Adipose tissue (tissue), 3 donors: ENCODE measurements around the gene PHRF1. TPM values are rescaled to one million over a fixed set of nuclear protein-coding genes. Genes with fewer than 3 reads are reported as not detected.

Experiments used
- H3K27ac ChIP-seq: one replicate; pipeline ENCODE4 v1.5.1; 2013; ENCODE audit warnings: low read depth, low read length
- WGBS, 3 donors: extraction: QIAGEN DNeasy Blood & Tissue Kit; methylation state at CpG; one replicate each; pipeline ENCODE4 v1.1.7; 2013; 5-methylcytosine and 5-hydroxymethylcytosine counted together
- polyA plus RNA-seq, 3 donors: library from polyadenylated mRNA; stranded (reverse); fragments of 200-250 nt; gene quantifications; one replicate each; pipeline ENCODE4 v1.2.3, GENCODE V29; 2013
- donor health status: healthy with polysubstance abuse.
- donor health status: Bipolar disorder and iron deficiency.
- donor health status: healthy.

Gene PHRF1
- polyA plus RNA-seq, 3 donors: 8.9 to 19.8 (median 16.0) TPM

DNA sequence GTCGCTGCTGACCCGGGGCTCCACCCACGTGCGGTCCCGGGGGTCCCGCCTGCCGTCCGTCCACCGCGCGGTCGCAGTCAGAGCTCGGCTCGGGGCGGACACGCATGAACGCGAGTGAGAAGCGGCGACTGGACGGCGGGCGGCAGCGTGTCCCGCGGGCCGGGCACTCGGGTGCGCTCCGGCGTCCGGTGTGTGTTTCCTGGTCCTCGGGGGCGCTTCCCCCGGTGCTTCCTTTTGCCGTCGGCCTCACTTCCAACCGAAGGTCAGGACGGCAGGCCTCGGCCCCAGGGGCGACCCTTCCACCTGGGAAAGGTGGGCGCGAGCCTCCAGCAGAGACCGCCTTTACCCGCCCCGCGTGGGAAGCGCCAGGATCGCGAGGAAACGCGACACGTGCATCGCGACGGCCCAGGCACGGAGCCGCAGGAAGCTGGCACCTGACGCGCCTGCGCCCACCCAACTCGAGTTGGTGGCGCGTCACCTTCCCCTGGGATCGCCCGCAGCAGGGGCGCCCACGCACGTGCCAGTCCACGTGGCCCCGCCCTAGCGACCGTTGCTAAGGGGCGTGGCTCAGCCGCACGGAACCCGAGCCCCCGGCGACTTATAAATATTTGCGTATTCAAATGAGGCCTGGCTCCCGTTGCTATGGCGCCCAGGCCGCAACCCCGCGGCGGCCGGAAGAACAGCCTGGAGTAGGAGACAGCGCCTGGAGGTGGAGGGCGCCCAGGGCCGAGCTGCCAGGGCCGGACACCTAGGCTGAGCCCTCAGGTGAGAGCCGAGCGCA is 39.2 kb upstream of the PHRF1 start, which contains the start of gene LRRC56:
Gene LRRC56, plus strand, starts transcription at position 687 of the 781 bp plus-strand sequence. CDS start 3,158 bp downstream, outside the sequence.
- H3K27ac ChIP-seq: no peak within 1 kb of the TSS
- WGBS, 3 donors: 2 to 4% (median 3%) methylated on average over 84 to 93 of the region's 93 CpGs

DNA sequence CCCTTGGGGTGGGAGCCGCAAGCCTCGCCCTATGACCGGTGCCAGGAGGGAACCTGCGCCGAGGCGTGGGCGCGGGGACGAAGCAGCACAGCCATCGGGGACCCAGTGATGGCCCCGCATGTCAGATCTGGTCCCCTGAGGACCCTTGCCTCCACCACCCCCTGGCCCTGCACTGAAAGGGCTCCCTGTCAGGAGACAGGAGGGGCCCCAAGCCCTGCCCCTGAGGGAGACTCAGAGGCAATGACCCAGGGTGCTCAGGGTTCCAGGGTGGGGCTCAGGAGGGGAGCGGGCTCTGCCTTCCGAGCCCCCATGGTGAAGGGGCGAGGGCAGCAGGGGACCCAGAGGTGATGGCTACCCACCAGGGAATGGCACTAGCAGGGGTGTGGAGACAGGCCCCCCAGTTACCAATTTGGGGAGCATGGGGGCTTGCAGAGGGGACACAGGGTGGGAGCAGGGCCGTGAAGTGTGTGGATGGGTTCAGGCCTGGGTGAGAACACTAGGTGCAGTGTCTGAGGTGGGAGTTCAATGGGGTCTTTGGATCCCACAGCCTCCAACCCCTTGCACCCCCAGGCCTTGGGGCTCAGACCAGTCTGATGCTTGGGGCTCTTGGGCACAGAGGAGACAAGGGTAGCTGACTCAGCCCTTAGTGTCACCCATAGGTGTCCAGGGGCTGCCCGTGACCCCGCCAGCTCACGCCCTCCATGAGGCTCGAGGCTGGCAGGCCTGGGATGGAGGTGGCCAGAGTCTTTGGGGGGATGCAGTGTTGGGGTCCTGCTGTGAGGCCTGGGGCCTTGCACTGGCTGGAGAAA is 38.4 kb upstream of the PHRF1 start:
- H3K27ac ChIP-seq: no peak overlapping the region
- 34 to 52% (median 50%) methylated on average over 19 of the region's 19 CpGs for WGBS, 3 donors

- WGBS, 3 donors: 88 to 93% (median 93%) methylated on average over 20 of the region's 20 CpGs
These were observed 37.7 kb upstream of the PHRF1 start for GRCh38 chr11:538431-539051.

DNA sequence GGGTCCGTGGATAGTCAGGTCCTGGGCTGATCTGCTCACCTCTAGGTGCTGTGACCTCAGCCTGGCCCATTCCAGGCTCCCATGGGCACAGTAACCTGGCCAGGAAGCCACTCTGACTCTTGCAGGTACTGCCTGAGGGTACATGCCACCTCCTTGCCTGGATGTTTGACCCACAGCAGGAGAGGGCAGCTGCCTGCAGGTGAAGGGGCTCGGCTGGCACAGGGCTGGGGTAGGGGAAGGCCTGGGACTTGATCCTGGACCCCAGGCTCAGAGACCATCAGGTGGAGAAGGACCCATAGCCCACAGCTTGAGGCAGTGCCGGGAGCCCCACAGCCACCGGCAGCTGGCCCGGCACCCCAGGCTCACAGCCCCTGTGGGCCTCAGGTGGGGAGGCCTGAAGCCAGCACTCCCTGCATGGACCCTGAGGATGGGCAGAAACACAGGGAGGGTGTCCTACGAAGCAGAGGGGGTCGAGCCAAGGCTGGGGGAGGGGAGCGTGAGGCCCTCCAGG is 36.2 kb upstream of the PHRF1 start:
- no peak overlapping the region for H3K27ac ChIP-seq
- WGBS, 3 donors: 84 to 92% (median 89%) methylated on average over 7 to 8 of the region's 8 CpGs

More at GRCh38 chr11:538431-539051, 37.7 kb upstream of the PHRF1 start:
- no peak overlapping the region for H3K27ac ChIP-seq

GRCh38 chr11:540583-541432 is 35.5 kb upstream of the PHRF1 start:
- WGBS, 3 donors: 88 to 92% (median 90%) methylated on average over 20 to 23 of the region's 23 CpGs
- H3K27ac ChIP-seq: no peak overlapping the region

DNA sequence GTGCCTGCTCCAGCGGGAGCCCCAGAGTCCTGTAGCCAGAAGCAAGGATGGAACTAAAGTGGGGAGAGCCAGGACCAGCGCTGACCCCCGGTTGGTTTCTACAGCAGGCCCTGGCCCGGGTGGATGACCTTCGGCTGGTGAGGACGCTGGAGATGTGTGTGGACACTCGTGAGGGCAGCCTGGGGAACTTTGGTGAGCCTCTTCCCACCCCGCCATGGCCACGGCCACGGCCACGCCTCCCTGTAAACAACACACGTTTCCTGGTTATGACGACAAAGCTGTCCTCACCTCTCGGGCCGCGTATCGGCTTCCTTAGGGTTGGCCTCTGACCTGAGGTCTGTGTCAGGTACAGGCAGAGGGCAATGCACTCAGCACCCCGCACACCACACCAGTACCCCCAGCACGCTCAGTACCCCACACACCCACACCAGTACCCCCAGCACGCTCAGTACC is 34.8 kb upstream of the PHRF1 start:
- 87 to 91% (median 91%) methylated on average over 20 of the region's 20 CpGs for WGBS, 3 donors
- H3K27ac ChIP-seq: no peak overlapping the region

GRCh38 chr11:544817-545166 is 31.5 kb upstream of the PHRF1 start:
- no peak overlapping the region for H3K27ac ChIP-seq
- 77 to 89% (median 89%) methylated on average over 5 of the region's 5 CpGs for WGBS, 3 donors

GRCh38 chr11:545171-545570 is 31.1 kb upstream of the PHRF1 start:
- WGBS, 3 donors: 88 to 94% (median 91%) methylated on average over 11 of the region's 11 CpGs
- H3K27ac ChIP-seq: no peak overlapping the region

GRCh38 chr11:548700-549603 is 27.3 kb upstream of the PHRF1 start:
- WGBS, 3 donors: 84 to 87% (median 85%) methylated on average over 32 of the region's 32 CpGs
- no peak overlapping the region for H3K27ac ChIP-seq

DNA sequence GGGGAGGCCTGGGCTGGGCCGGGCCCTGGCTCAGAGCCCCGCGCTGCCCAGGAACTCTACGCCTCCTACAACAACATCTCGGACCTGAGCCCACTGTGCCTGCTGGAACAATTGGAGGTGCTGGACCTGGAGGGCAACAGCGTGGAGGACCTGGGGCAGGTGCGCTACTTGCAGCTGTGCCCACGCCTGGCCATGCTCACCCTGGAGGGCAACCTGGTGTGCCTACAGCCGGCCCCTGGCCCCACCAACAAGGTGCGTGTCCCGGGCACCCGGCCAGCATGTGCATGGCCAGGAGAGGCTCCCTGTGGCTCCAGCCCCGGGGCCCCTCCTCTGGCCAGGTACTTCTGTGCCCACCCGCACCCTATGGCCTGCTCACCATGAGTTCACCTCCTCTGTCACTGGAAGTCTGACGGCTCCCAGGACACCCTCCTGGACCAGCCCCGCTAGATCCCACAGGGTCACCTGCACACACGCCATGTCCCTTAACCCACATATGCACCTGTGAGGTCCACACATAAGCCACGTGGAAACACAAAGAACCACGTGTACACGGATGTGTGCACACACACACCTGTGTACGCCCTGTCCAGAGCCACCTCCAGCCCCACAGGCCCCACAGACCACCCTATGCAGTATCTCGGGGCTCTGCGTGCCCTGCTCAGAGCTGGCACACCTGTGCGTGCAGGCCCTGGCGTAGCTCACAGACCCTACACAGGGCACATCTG is 26.1 kb upstream of the PHRF1 start:
- H3K27ac ChIP-seq: no peak overlapping the region
- WGBS, 3 donors: 93 to 95% (median 95%) methylated on average over 24 to 25 of the region's 25 CpGs

DNA sequence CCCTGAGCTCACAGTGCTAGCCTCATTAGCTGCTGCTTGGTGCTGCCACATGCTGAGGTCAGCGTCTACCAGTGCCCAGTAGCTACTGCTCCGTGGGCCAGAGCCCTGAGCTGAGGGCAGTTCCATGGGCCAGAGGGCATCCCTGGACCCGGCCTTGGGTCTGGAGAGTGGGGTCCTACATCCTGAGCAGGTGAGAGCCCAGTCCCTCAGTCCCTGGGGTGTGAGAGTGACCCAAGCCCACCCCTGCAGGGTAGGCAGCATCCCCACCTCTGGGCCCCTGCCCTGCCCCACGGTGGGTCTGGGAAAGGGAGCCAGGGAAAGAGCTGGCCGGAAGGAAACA is 25.6 kb upstream of the PHRF1 start:
- 86 to 100% (median 89%) methylated on average over 3 to 5 of the region's 5 CpGs for WGBS, 3 donors

DNA sequence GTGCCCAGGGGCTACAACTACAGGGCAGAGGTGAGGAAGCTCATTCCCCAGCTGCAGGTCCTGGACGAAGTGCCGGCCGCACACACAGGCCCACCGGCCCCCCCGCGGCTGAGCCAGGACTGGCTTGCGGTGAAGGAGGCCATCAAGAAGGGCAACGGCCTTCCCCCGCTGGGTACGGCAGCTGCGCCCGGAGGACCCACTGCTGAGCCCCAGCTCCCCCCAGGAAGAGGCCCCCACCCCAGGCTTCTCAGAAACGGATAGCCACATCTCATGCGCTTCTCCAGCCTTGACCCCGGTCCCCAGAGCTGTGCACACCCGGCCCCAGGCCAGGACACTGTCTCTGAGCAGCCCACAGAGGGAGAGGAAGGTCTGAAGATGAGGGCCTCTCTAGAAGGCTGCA is 25.1 kb upstream of the PHRF1 start:
- WGBS, 3 donors: 82 to 86% (median 84%) methylated on average over 16 of the region's 16 CpGs
- no peak overlapping the region for H3K27ac ChIP-seq

More for the DNA sequence above, 25.6 kb upstream of the PHRF1 start:
- H3K27ac ChIP-seq: no peak overlapping the region

DNA sequence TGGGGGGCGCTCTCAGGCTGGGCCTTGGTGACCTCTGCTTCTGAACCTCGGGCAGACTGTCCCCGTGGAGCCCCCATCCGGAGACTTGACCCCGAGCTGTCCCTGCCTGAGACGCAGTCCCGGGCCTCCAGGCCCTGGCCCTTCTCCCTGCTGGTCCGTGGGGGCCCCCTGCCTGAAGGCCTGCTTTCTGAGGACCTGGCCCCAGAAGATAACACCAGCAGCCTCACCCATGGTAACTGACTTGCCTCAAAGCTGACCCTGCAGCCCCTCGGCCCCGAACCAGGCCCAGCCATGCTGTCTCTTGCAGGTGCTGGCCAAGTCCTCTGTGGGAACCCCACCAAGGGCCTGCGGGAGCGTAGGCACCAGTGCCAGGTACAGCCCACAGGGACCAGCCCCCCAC is 24.7 kb upstream of the PHRF1 start:
- H3K27ac ChIP-seq: no peak overlapping the region
- WGBS, 3 donors: 81 to 85% (median 84%) methylated on average over 12 of the region's 12 CpGs

GRCh38 chr11:553083-553987 is 22.9 kb upstream of the PHRF1 start:
- H3K27ac ChIP-seq: no peak overlapping the region

DNA sequence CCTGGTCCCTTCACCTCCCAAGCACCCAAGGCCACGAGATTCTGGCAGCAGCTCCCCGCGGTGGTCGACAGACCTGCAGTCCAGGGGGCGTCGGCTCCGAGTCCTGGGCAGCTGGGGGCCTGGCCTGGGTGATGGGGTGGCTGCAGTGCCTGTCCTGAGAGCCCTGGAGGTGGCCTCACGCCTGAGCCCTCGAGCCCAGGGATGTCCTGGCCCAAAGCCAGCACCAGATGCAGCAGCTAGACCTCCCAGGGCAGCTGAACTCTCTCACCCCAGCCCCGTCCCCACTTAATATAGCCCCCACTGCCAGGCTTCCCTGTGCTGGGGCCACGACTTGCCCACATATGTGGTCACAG is 22.3 kb upstream of the PHRF1 start:
- WGBS, 3 donors: 35 to 65% (median 63%) methylated on average over 9 to 11 of the region's 11 CpGs
- H3K27ac ChIP-seq: no peak overlapping the region

More at GRCh38 chr11:553083-553987, 22.9 kb upstream of the PHRF1 start:
- WGBS, 3 donors: 75 to 86% (median 84%) methylated on average over 26 to 27 of the region's 27 CpGs
